HCT116 (cell line): ENCODE data around the gene MIEF1. TPM values are rescaled to one million over a fixed set of nuclear protein-coding genes. Genes with fewer than 3 reads are reported as not detected.

Experiments used
- ATAC-seq: fragments of 200-7000 bp; cut with Tn5 transposase; 2 replicates; pipeline ENCODE4 v1.9.1; 2020; ENCODE audit warnings: mild to moderate bottlenecking, moderate library complexity
- BruUV-seq: library from RNA; stranded (reverse); fragments of 400-500 nt; replicated peaks from 2 replicates; lab custom pipeline; 2021; lab: Mats Ljungman, UMichigan
- CTCF ChIA-PET: fragments of 300-600 bp; sonication (Branson Sonifier 250); formaldehyde crosslinking; loops from one replicate; lab custom pipeline; 2021; ENCODE audit warnings: antibody characterized with exemption; lab: Charles Lee
- POLR2A ChIA-PET: fragments of 300-600, 350-600 bp; sonication (Branson Sonifier 250); formaldehyde crosslinking; loops from one replicate; lab custom pipeline; 2021; ENCODE audit warnings: antibody characterized with exemption; lab: Charles Lee
- RAD21 ChIA-PET, 2 experiments: fragments of 300-600 bp; sonication (Branson Sonifier 250); formaldehyde crosslinking; loops; one replicate each; lab custom pipeline; 2023; ENCODE audit warnings: low total read pairs in 2 of 2; ENCODE audit not compliant: uncharacterized antibody in 2 of 2, unreplicated experiment in 2 of 2, low non-redundant PET in 1 of 2; lab: Charles Lee
- DNase-seq: peaks from one replicate; pipeline ENCODE4 v3.0.0-alpha.2; 2010; ENCODE audit warnings: low read depth, low spot score
- H2AFZ ChIP-seq: fragments of 200-600 bp; shearing (Covaris generic), sonication (generic); 2 replicates; pipeline ENCODE4 v1.6.1; 2017; ENCODE audit warnings: low read depth, mixed run types, mixed read lengths, antibody characterized with exemption, low read length; ENCODE audit not compliant: poor library complexity, severe bottlenecking
- H3K27ac ChIP-seq: 2 replicates; pipeline ENCODE4 v1.5.1; 2012; ENCODE audit warnings: low read depth, low read length
- H3K27me3 ChIP-seq: fragments of 200-600 bp; sonication (generic); 2 replicates; pipeline ENCODE4 v1.6.1; 2016; ENCODE audit warnings: mixed run types, low read length, mixed read lengths; ENCODE audit not compliant: insufficient read depth
- H3K36me3 ChIP-seq, 2 experiments: fragments of 200-500 bp in 1 of 2; fragments of 200-600 bp in 1 of 2; sonication (Bioruptor generic) in 1 of 2; sonication (generic) in 1 of 2; 2 replicates each; pipeline versions ENCODE4 v1.5.1 to v1.6.1; 2014 to 2016; ENCODE audit warnings: low read length in 2 of 2, inconsistent platforms in 1 of 2, mixed read lengths in 1 of 2, mixed run types in 1 of 2; ENCODE audit not compliant: insufficient read depth in 2 of 2, control insufficient read depth in 1 of 2
- H3K4me1 ChIP-seq, 2 experiments: fragments of 200-600 bp in 1 of 2; sonication (generic) in 1 of 2; 2 replicates each; pipeline versions ENCODE4 v1.5.1 to v1.6.1; 2012 to 2017; ENCODE audit warnings: low read length in 2 of 2, inconsistent platforms in 1 of 2, mild to moderate bottlenecking in 1 of 2, mixed read lengths in 1 of 2, mixed run types in 1 of 2, moderate library complexity in 1 of 2; ENCODE audit not compliant: insufficient read depth in 2 of 2, control insufficient read depth in 1 of 2
- H3K4me2 ChIP-seq: fragments of 200-600 bp; sonication (generic); 2 replicates; pipeline ENCODE4 v1.6.1; 2017; ENCODE audit warnings: mixed run types, low read length, mixed read lengths
- H3K4me3 ChIP-seq, 2 experiments: fragments of 200-600 bp in 1 of 2; sonication (generic) in 1 of 2; replicated peaks in 1 of 2; 2 replicates each; pipeline ENCODE4 v1.5.1; 2011 to 2016; ENCODE audit warnings: low read length in 2 of 2, control low read depth in 1 of 2, low read depth in 1 of 2, mild to moderate bottlenecking in 1 of 2, mixed read lengths in 1 of 2, mixed run types in 1 of 2
- H3K79me2 ChIP-seq: fragments of 200-600 bp; sonication (generic); 2 replicates; pipeline ENCODE4 v1.6.1; 2017; ENCODE audit warnings: mild to moderate bottlenecking, mixed run types, low read length, moderate library complexity, mixed read lengths; ENCODE audit not compliant: insufficient read depth
- H3K9ac ChIP-seq: fragments of 200-600 bp; sonication (generic); 2 replicates; pipeline ENCODE4 v1.6.1; 2016; ENCODE audit warnings: low read length, mixed read lengths
- H3K9me2 ChIP-seq: fragments of 200-600 bp; sonication (generic), shearing (Covaris generic); 2 replicates; pipeline ENCODE4 v1.6.1; 2017; ENCODE audit warnings: mixed run types, mild to moderate bottlenecking, moderate library complexity; ENCODE audit not compliant: insufficient read depth
- H3K9me3 ChIP-seq, 2 experiments: fragments of 200-500 bp in 1 of 2; fragments of 200-600 bp in 1 of 2; sonication (Bioruptor generic) in 1 of 2; sonication (generic) in 1 of 2; 2 replicates each; pipeline ENCODE4 v1.6.1; 2014 to 2017; ENCODE audit warnings: low read length in 2 of 2, mixed read lengths in 2 of 2, inconsistent platforms in 1 of 2, low read depth in 1 of 2, mild to moderate bottlenecking in 1 of 2, mixed run types in 1 of 2, moderate library complexity in 1 of 2; ENCODE audit not compliant: control insufficient read depth in 1 of 2, insufficient read depth in 1 of 2
- H4K20me1 ChIP-seq: fragments of 200-600 bp; sonication (generic), shearing (Covaris generic); 2 replicates; pipeline ENCODE4 v1.6.1; 2017; ENCODE audit warnings: mixed run types, mild to moderate bottlenecking, moderate library complexity; ENCODE audit not compliant: insufficient read depth
- CBX3 ChIP-seq: IDR thresholded peaks from 2 replicates; pipeline ENCODE4 v1.6.1; 2012; ENCODE audit warnings: low read depth
- ELF1 ChIP-seq: IDR thresholded peaks from 2 replicates; pipeline ENCODE4 v1.6.1; 2012; ENCODE audit warnings: low read depth, borderline replicate concordance
- EZH2phosphoT487 ChIP-seq: fragments of 200-600 bp; IDR thresholded peaks from 2 replicates; pipeline ENCODE4 v1.6.1; 2018; ENCODE audit warnings: antibody characterized with exemption, borderline replicate concordance
- JUND ChIP-seq: IDR thresholded peaks from 2 replicates; pipeline ENCODE4 v1.6.1; 2012
- RAD21 ChIP-seq: IDR thresholded peaks from 2 replicates; pipeline ENCODE4 v1.6.1; 2012; ENCODE audit warnings: low read depth, mild to moderate bottlenecking
- SIN3A ChIP-seq: IDR thresholded peaks from 2 replicates; pipeline ENCODE4 v1.6.1; 2012; ENCODE audit warnings: low read depth
- SP1 ChIP-seq: IDR thresholded peaks from 2 replicates; pipeline ENCODE4 v1.6.1; 2012; ENCODE audit warnings: low read depth
- SRF ChIP-seq: IDR thresholded peaks from 2 replicates; pipeline ENCODE4 v1.6.1; 2012; ENCODE audit warnings: low read depth
- TCF7L2 ChIP-seq: IDR thresholded peaks from 2 replicates; pipeline ENCODE4 v1.7.0; 2011; ENCODE audit warnings: borderline replicate concordance, inconsistent platforms; ENCODE audit not compliant: insufficient read depth, insufficient read length; ENCODE audit errors: extremely low read depth
- YY1 ChIP-seq: IDR thresholded peaks from 2 replicates; pipeline ENCODE4 v1.6.1; 2011; ENCODE audit warnings: low read length, low read depth, moderate library complexity, mild to moderate bottlenecking; ENCODE audit not compliant: insufficient replicate concordance; ENCODE audit errors: extremely low read depth
- ZNF274 ChIP-seq: fragments of 200-500 bp; sonication (Bioruptor generic); IDR thresholded peaks from 2 replicates; pipeline ENCODE4 v1.6.1; 2014; ENCODE audit warnings: mild to moderate bottlenecking, low read depth, low read length, inconsistent platforms
- intact Hi-C: fragments of 100-400 bp; cut with micrococcal nuclease; formaldehyde crosslinking; loops from 2 replicates; pipeline ENCODE4 v1.10.0; 2022
- total RNA-seq: library from RNA; stranded (reverse); gene quantifications from one replicate; pipeline ENCODE4 v1.2.1, GENCODE V29; 2021; ENCODE audit not compliant: unreplicated experiment
- TF ChIP-seq, protein P1 (sequence below): IDR thresholded peaks from 2 replicates; pipeline ENCODE4 v1.6.1; 2012
- TF ChIP-seq, protein P2 (sequence below), 3 experiments: fragments of 200-600 bp in 1 of 3; sonication (generic) in 1 of 3; IDR thresholded peaks in 2 of 3; conservative IDR thresholded peaks in 1 of 3; 2 replicates each; pipeline ENCODE4 v1.5.1; 2012 to 2017; ENCODE audit warnings: low read depth in 2 of 3, low read length in 2 of 3, antibody characterized with exemption in 1 of 3, borderline replicate concordance in 1 of 3, control low read depth in 1 of 3, mild to moderate bottlenecking in 1 of 3, mixed read lengths in 1 of 3, mixed run types in 1 of 3, moderate library complexity in 1 of 3; ENCODE audit not compliant: insufficient read depth in 1 of 3

Gene MIEF1
- total RNA-seq, 1 experiment from 2014 or later = 42.8 TPM

DNA sequence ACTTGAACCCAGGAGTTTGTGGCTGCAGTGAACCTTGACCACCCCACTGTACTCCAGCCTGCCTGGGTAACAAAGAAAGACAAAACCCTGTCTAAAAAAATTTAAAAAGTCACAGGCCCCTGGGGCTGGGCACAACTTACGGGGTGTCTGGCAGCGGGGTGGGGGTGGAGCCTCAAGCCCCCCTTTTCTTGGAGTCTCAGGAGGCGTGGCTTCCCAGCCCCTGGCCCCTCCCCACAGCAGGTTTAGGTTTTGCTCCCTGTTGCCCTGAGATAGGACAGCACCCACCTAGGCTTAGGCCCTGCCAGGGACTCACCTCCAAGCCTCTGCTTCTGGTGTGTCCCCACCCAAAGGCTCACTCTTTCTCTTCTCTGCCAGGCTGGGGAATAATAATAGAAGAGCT is 22.8 kb upstream of the MIEF1 start:
- ATAC-seq = 0 out of 2 replicates have a peak, but pooled peaks have one; percentile 18
- ChIA-PET POLR2A (interaction anchor here (0.7 kb wide), 1 partner anchor 47 kb away, joined by 4 read pairs; no protein-coding TSS in a partner anchor), RAD21 (no interaction called here), CTCF (no interaction called here)
- Histone ChIP-seq H3K79me2 (no peaks in the 10 kb centered on the region), H3K4me2 (no peak overlapping the region), H3K36me3 (no peaks in the 10 kb centered on the region), H3K27ac (no peak overlapping the region), H3K9ac (no peak overlapping the region), H3K9me2 (no peaks in the 10 kb centered on the region), H2AFZ (no peak overlapping the region), H3K27me3 (no peaks in the 10 kb centered on the region), H3K4me1 (no peaks in the 10 kb centered on the region), H4K20me1 (no peaks in the 10 kb centered on the region), H3K9me3 (no peaks in the 10 kb centered on the region), H3K4me3 (no peak overlapping the region)
- no peak for DNase-seq
- TF ChIP-seq JUND (no peak), SRF (no peak), ELF1 (no peak), YY1 (no peak), EZH2phosphoT487 (no peak), SP1 (no peak), ZNF274 (no peak), SIN3A (no peak), CBX3 (no peak), TCF7L2 (no peak), RAD21 (no peak)
- TF ChIP-seq, protein P1, sequence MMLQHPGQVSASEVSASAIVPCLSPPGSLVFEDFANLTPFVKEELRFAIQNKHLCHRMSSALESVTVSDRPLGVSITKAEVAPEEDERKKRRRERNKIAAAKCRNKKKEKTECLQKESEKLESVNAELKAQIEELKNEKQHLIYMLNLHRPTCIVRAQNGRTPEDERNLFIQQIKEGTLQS = no peak
- TF ChIP-seq, protein P2, sequence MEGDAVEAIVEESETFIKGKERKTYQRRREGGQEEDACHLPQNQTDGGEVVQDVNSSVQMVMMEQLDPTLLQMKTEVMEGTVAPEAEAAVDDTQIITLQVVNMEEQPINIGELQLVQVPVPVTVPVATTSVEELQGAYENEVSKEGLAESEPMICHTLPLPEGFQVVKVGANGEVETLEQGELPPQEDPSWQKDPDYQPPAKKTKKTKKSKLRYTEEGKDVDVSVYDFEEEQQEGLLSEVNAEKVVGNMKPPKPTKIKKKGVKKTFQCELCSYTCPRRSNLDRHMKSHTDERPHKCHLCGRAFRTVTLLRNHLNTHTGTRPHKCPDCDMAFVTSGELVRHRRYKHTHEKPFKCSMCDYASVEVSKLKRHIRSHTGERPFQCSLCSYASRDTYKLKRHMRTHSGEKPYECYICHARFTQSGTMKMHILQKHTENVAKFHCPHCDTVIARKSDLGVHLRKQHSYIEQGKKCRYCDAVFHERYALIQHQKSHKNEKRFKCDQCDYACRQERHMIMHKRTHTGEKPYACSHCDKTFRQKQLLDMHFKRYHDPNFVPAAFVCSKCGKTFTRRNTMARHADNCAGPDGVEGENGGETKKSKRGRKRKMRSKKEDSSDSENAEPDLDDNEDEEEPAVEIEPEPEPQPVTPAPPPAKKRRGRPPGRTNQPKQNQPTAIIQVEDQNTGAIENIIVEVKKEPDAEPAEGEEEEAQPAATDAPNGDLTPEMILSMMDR (IDR thresholded peaks at IDR 0.05 in 2 of 3, conservative IDR thresholded peaks at IDR 0.05 in 1 of 3; ENCODE audit: borderline replicate concordance in 1 of 3, insufficient read depth in 1 of 3, low read depth in 2 of 3, low read length in 2 of 3) = no peak
- no TSS peak for BruUV-seq
- intact Hi-C loops = no loop called here
